Right forelimb (tissue), 1 donor: ENCODE measurements around the gene BTF3.

Experiments
- DNase-seq: peaks from one replicate; pipeline ENCODE4 v3.0.0-alpha.2; 2018

Gene BTF3

GRCh38 chr5:73525606-73526203 lies 27.5 kb downstream of the BTF3 start:
- DNase-seq = no peak

- DNase-seq = no peak
These were observed 30.0 kb downstream of the BTF3 start for GRCh38 chr5:73528248-73528647.

GRCh38 chr5:73529081-73529480 lies 30.8 kb downstream of the BTF3 start:
- no peak for DNase-seq

- DNase-seq = no peak
These were observed 33.1 kb downstream of the BTF3 start for GRCh38 chr5:73531356-73531755.

GRCh38 chr5:73532195-73532594 lies 34.0 kb downstream of the BTF3 start:
- DNase-seq = no peak

GRCh38 chr5:73534011-73534644 lies 35.9 kb downstream of the BTF3 start:
- no peak for DNase-seq

GRCh38 chr5:73534971-73535370 lies 36.7 kb downstream of the BTF3 start:
- no peak for DNase-seq

- DNase-seq = no peak
These were observed 41.5 kb downstream of the BTF3 start for GRCh38 chr5:73539730-73540129.

- no peak for DNase-seq
These were observed 42.0 kb downstream of the BTF3 start for GRCh38 chr5:73540192-73540591.

- no peak for DNase-seq
These were observed 43.8 kb downstream of the BTF3 start for GRCh38 chr5:73542020-73542419.

GRCh38 chr5:73544429-73545402 lies 46.5 kb downstream of the BTF3 start:
- no peak for DNase-seq

GRCh38 chr5:73545403-73545779 lies 47.1 kb downstream of the BTF3 start:
- no peak for DNase-seq

- no peak for DNase-seq
These were observed 51.8 kb downstream of the BTF3 start for GRCh38 chr5:73550016-73550415.

GRCh38 chr5:73552642-73553041 lies 54.4 kb downstream of the BTF3 start:
- no peak for DNase-seq
